Right atrium auricular region (tissue), 2 donors: ENCODE data around the gene SYNGR2. TPM values are rescaled to one million over a fixed set of nuclear protein-coding genes. Genes with fewer than 3 reads are reported as not detected.

Experiments used
- DNase-seq: peaks from one replicate; pipeline ENCODE4 v3.0.0-alpha.2; 2019; ENCODE audit warnings: low spot score
- H3K27ac ChIP-seq, 2 donors: fragments of 200-600 bp; sonication (generic); 1 replicate in 1 of 2; 2 replicates in 1 of 2; pipeline ENCODE4 v1.5.1; 2016 to 2019
- H3K27me3 ChIP-seq, 2 donors: fragments of 200-600 bp; sonication (generic); one replicate each; pipeline versions ENCODE4 v1.5.1 to v1.6.0; 2017 to 2019
- H3K36me3 ChIP-seq: fragments of 200-600 bp; sonication (generic); one replicate; pipeline ENCODE4 v1.5.1; 2016
- H3K4me1 ChIP-seq, 2 donors: fragments of 200-600 bp; sonication (generic); one replicate each; pipeline versions ENCODE4 v1.5.1 to v1.6.0; 2017 to 2019
- H3K4me3 ChIP-seq, 2 donors: fragments of 200-600 bp; sonication (generic); 1 replicate in 1 of 2; 2 replicates in 1 of 2; pipeline ENCODE4 v1.5.1; 2017 to 2019; ENCODE audit warnings: mild to moderate bottlenecking in 1 of 2, moderate library complexity in 1 of 2
- H3K9me3 ChIP-seq, 2 donors: fragments of 200-600 bp; sonication (generic); one replicate each; pipeline ENCODE4 v1.5.1; 2019
- CTCF ChIP-seq, 2 donors: fragments of 200-600 bp; sonication (generic); IDR thresholded peaks; one replicate each; pipeline ENCODE4 v1.5.1; 2019; ENCODE audit warnings: antibody characterized with exemption in 2 of 2
- total RNA-seq, 2 donors: library from RNA; depleted of rRNA; stranded (reverse); fragments of >200 nt; gene quantifications; one replicate each; pipeline ENCODE4 v1.1.0, GENCODE V29; 2016

The SYNGR2 gene
- total RNA-seq, 2 donors from 2014 or later: 52.8 to 129 TPM

- no peak for DNase-seq
- no peaks in the 10 kb centered on the region for H3K27me3 ChIP-seq
- peaks cover 21% of the 10 kb centered on the region for H3K36me3 ChIP-seq
- H3K9me3 ChIP-seq: no peaks in the 10 kb centered on the region
- H3K4me3 ChIP-seq: no peak overlapping the region
- peak overlapping the region; percentile 11 to 83 for H3K27ac ChIP-seq
- peaks cover 2 to 62% of the 10 kb centered on the region in 2 donors for H3K4me1 ChIP-seq
- no peak for TF ChIP-seq CTCF (IDR thresholded peaks at IDR 0.05)
Measured at GRCh38 chr17:78125138-78125913, 43.1 kb upstream of the SYNGR2 start.

GRCh38 chr17:78125976-78126894 is 42.1 kb upstream of the SYNGR2 start:
- peaks cover 2 to 67% of the 10 kb centered on the region in 2 donors for H3K4me1 ChIP-seq
- H3K4me3 ChIP-seq: peak overlapping the region in 1 of 2 donors; percentile 2
- H3K27me3 ChIP-seq: no peaks in the 10 kb centered on the region
- peaks cover 21% of the 10 kb centered on the region for H3K36me3 ChIP-seq
- H3K9me3 ChIP-seq: no peaks in the 10 kb centered on the region
- peak overlapping the region; percentile 81 to 83 for H3K27ac ChIP-seq
- no peak for DNase-seq
- TF ChIP-seq CTCF (IDR thresholded peaks at IDR 0.05): no peak

GRCh38 chr17:78126895-78127238 is 41.5 kb upstream of the SYNGR2 start:
- H3K27ac ChIP-seq: peak overlapping the region; percentile 81 to 83
- TF ChIP-seq CTCF (IDR thresholded peaks at IDR 0.05): no peak
- H3K4me1 ChIP-seq: peaks cover 2 to 74% of the 10 kb centered on the region in 2 donors

GRCh38 chr17:78127239-78127887 is 41.0 kb upstream of the SYNGR2 start:
- Histone ChIP-seq H3K4me1 (peaks cover 2 to 79% of the 10 kb centered on the region in 2 donors), H3K9me3 (no peaks in the 10 kb centered on the region), H3K27me3 (no peaks in the 10 kb centered on the region), H3K4me3 (peak overlapping the region; percentile 85 to 88), H3K36me3 (peaks cover 18% of the 10 kb centered on the region), H3K27ac (peak overlapping the region; percentile 81 to 83)
- TF ChIP-seq CTCF (IDR thresholded peaks at IDR 0.05): no peak
- peak; percentile 78 for DNase-seq

More at GRCh38 chr17:78126895-78127238, 41.5 kb upstream of the SYNGR2 start:
- H3K27me3 ChIP-seq: no peaks in the 10 kb centered on the region
- H3K9me3 ChIP-seq: no peaks in the 10 kb centered on the region
- H3K4me3 ChIP-seq: peak overlapping the region; percentile 2 to 88
- peaks cover 21% of the 10 kb centered on the region for H3K36me3 ChIP-seq
- DNase-seq: no peak

GRCh38 chr17:78127888-78128550 is 40.4 kb upstream of the SYNGR2 start:
- no peaks in the 10 kb centered on the region for H3K9me3 ChIP-seq
- TF ChIP-seq CTCF (IDR thresholded peaks at IDR 0.05): no peak
- H3K36me3 ChIP-seq: peaks cover 16% of the 10 kb centered on the region
- H3K27me3 ChIP-seq: no peaks in the 10 kb centered on the region
- no peak for DNase-seq
- peaks cover 2 to 80% of the 10 kb centered on the region in 2 donors for H3K4me1 ChIP-seq
- peak overlapping the region; percentile 81 to 83 for H3K27ac ChIP-seq
- peak overlapping the region; percentile 85 to 88 for H3K4me3 ChIP-seq
